GM10266 (cell line): ENCODE results near the gene ZMIZ1.

Experiments used
- DNase-seq: peaks from one replicate; pipeline ENCODE4 v3.0.0; 2012; ENCODE audit errors: extremely low spot score
- CTCF ChIP-seq: IDR thresholded peaks from 2 replicates; pipeline ENCODE4 v1.5.1; 2012; ENCODE audit warnings: mild to moderate bottlenecking, low read depth; ENCODE audit not compliant: control insufficient read depth, insufficient read depth; ENCODE audit errors: missing control alignments

ZMIZ1 gene

GRCh38 chr10:79360499-79361342 lies 292.0 kb downstream of the ZMIZ1 start:
- no peak for DNase-seq
- TF ChIP-seq CTCF = no peak

GRCh38 chr10:79361726-79362397 lies 293.1 kb downstream of the ZMIZ1 start:
- no peak for TF ChIP-seq CTCF
- DNase-seq = no peak
